HCT116 (cell line): ENCODE data around the gene ATF7.
A peak's percentile ranks its signal among the peaks of the same experiment; 100 is the strongest.
"Not testable (repeated sequence)": the region's sequence is repeated elsewhere in the genome, so short reads cannot be mapped to it uniquely, and the experiment has no call there.

Experiments
- CEBPB ChIP-seq: IDR thresholded peaks from 2 replicates; pipeline ENCODE4 v1.6.1; 2012; ENCODE audit warnings: low read depth
- EZH2 ChIP-seq: fragments of 200-600 bp; sonication (generic); IDR thresholded peaks from 2 replicates; pipeline ENCODE4 v1.6.1; 2017; ENCODE audit warnings: antibody characterized with exemption, mixed run types
- JUND ChIP-seq: IDR thresholded peaks from 2 replicates; pipeline ENCODE4 v1.6.1; 2012
- POLR2A ChIP-seq: IDR thresholded peaks from 2 replicates; pipeline ENCODE4 v1.7.0; 2011; ENCODE audit warnings: borderline replicate concordance; ENCODE audit not compliant: insufficient read depth, insufficient read length; ENCODE audit errors: extremely low read depth
- POLR2AphosphoS5 ChIP-seq: IDR thresholded peaks from 2 replicates; pipeline ENCODE4 v1.6.1; 2011; ENCODE audit warnings: mild to moderate bottlenecking, low read depth, low read length, moderate library complexity
- YY1 ChIP-seq: IDR thresholded peaks from 2 replicates; pipeline ENCODE4 v1.6.1; 2011; ENCODE audit warnings: low read length, low read depth, moderate library complexity, mild to moderate bottlenecking; ENCODE audit not compliant: insufficient replicate concordance; ENCODE audit errors: extremely low read depth
- TF ChIP-seq, protein P1 (sequence below), 3 experiments: fragments of 200-600 bp in 1 of 3; sonication (generic) in 1 of 3; IDR thresholded peaks in 2 of 3; conservative IDR thresholded peaks in 1 of 3; 2 replicates each; pipeline ENCODE4 v1.5.1; 2012 to 2017; ENCODE audit warnings: low read depth in 2 of 3, low read length in 2 of 3, antibody characterized with exemption in 1 of 3, borderline replicate concordance in 1 of 3, control low read depth in 1 of 3, mild to moderate bottlenecking in 1 of 3, mixed read lengths in 1 of 3, mixed run types in 1 of 3, moderate library complexity in 1 of 3; ENCODE audit not compliant: insufficient read depth in 1 of 3

DNA sequence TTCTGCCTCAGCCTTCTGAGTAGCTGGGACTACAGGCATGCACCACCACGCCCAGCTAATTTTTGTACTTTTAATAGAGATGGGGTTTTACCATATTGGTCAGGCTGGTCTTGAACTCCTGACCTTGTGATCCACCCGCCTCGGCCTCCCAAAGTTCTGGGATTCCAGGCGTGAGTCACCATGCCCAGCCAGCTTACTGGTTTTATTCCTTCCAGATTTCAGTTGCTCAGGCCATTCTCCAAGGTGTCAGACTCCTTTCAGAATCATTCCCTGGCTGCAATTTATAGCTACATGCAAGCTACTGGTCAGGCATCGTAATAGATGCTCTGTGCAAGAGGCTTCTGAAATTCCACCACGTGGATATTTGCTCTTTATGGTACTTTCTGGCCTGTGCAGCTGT is 144.7 kb downstream of the ATF7 start:
- TF ChIP-seq, protein P1, sequence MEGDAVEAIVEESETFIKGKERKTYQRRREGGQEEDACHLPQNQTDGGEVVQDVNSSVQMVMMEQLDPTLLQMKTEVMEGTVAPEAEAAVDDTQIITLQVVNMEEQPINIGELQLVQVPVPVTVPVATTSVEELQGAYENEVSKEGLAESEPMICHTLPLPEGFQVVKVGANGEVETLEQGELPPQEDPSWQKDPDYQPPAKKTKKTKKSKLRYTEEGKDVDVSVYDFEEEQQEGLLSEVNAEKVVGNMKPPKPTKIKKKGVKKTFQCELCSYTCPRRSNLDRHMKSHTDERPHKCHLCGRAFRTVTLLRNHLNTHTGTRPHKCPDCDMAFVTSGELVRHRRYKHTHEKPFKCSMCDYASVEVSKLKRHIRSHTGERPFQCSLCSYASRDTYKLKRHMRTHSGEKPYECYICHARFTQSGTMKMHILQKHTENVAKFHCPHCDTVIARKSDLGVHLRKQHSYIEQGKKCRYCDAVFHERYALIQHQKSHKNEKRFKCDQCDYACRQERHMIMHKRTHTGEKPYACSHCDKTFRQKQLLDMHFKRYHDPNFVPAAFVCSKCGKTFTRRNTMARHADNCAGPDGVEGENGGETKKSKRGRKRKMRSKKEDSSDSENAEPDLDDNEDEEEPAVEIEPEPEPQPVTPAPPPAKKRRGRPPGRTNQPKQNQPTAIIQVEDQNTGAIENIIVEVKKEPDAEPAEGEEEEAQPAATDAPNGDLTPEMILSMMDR (IDR thresholded peaks at IDR 0.05 in 2 of 3, conservative IDR thresholded peaks at IDR 0.05 in 1 of 3; ENCODE audit: borderline replicate concordance in 1 of 3, insufficient read depth in 1 of 3, low read depth in 2 of 3, low read length in 2 of 3): not testable (repeated sequence)
- TF ChIP-seq YY1, EZH2, JUND, CEBPB, POLR2A: not testable (repeated sequence)
- TF ChIP-seq POLR2AphosphoS5: 0 out of 2 replicates have a peak, but pooled peaks have one; percentile 3
